ENCODE data around the gene LHFPL6.

The LHFPL6 gene
- total RNA-seq: 0.26 to 15.6 (median 1.5) reads per million in 18 experiments

GRCh38 chr13:39602614-39603366 lies at the start of gene LHFPL6:
Gene LHFPL6 (minus strand): TSS chr13:39603193.
- DNase-seq: peak; percentile 18 to 45

GRCh38 chr13:39646122-39646521 lies 43.1 kb upstream of the LHFPL6 start:
- DNase-seq: no peak

- DNase-seq: peak; percentile 76 to 78
These were observed 38.7 kb upstream of the LHFPL6 start for GRCh38 chr13:39641645-39642044.

GRCh38 chr13:39637890-39638289 lies 34.9 kb upstream of the LHFPL6 start:
- DNase-seq: no peak

GRCh38 chr13:39635564-39635963 lies 32.6 kb upstream of the LHFPL6 start:
- DNase-seq: no peak

GRCh38 chr13:39632994-39633393 lies 30.0 kb upstream of the LHFPL6 start:
- DNase-seq: no peak

- no peak for DNase-seq
These were observed 28.3 kb upstream of the LHFPL6 start for GRCh38 chr13:39631307-39631706.

- DNase-seq: no peak
These were observed 20.5 kb upstream of the LHFPL6 start for GRCh38 chr13:39623466-39623865.

GRCh38 chr13:39618561-39618960 lies 15.6 kb upstream of the LHFPL6 start:
- DNase-seq: no peak

GRCh38 chr13:39616087-39616694 lies 13.2 kb upstream of the LHFPL6 start:
- DNase-seq: peak; percentile 52 to 64

GRCh38 chr13:39612023-39612637 lies 9.1 kb upstream of the LHFPL6 start:
- peak; percentile 60 to 62 for DNase-seq

GRCh38 chr13:39607876-39608275 lies 4.9 kb upstream of the LHFPL6 start:
- DNase-seq: no peak

- DNase-seq: no peak
These were observed 2.8 kb upstream of the LHFPL6 start for GRCh38 chr13:39605677-39606320.

- no peak for DNase-seq
These were observed 1.8 kb upstream of the LHFPL6 start for GRCh38 chr13:39604756-39605155.

GRCh38 chr13:39603424-39603947 lies 493 bp upstream of the LHFPL6 start:
- DNase-seq: peak in 1 of 2 donors; percentile 2

- DNase-seq: no peak
These were observed 748 bp downstream of the LHFPL6 start for GRCh38 chr13:39602277-39602613.

GRCh38 chr13:39601636-39602035 lies 1.4 kb downstream of the LHFPL6 start:
- no peak for DNase-seq

GRCh38 chr13:39600766-39601165 lies 2.2 kb downstream of the LHFPL6 start:
- no peak for DNase-seq

GRCh38 chr13:39599842-39600241 lies 3.2 kb downstream of the LHFPL6 start:
- DNase-seq: no peak

- no peak for DNase-seq
These were observed 4.0 kb downstream of the LHFPL6 start for GRCh38 chr13:39599012-39599411.

GRCh38 chr13:39597838-39598237 lies 5.2 kb downstream of the LHFPL6 start:
- DNase-seq: no peak

- no peak for DNase-seq
These were observed 6.3 kb downstream of the LHFPL6 start for GRCh38 chr13:39596685-39597084.

GRCh38 chr13:39596176-39596575 lies 6.8 kb downstream of the LHFPL6 start:
- DNase-seq: no peak

Measured in inflammatory macrophage (primary cell).